GM18499 (cell line): ENCODE data around the gene CASKIN2.

Source experiments
- ATAC-seq: cut with Tn5 transposase; IDR thresholded peaks from one replicate; pipeline ENCODE4 v1.9.1; 2021; ENCODE audit warnings: moderate number of reproducible peaks; ENCODE audit not compliant: insufficient read depth, unreplicated experiment

Gene CASKIN2

GRCh38 chr17:75506888-75507287 is 8.4 kb downstream of the CASKIN2 start:
- ATAC-seq = no peak

- ATAC-seq = no peak
These were observed 9.2 kb downstream of the CASKIN2 start for GRCh38 chr17:75506134-75506533.

GRCh38 chr17:75505640-75506039 is 9.7 kb downstream of the CASKIN2 start:
- ATAC-seq = no peak

GRCh38 chr17:75505152-75505409 is 10.3 kb downstream of the CASKIN2 start:
- no peak for ATAC-seq

- ATAC-seq = no peak
These were observed 10.8 kb downstream of the CASKIN2 start for GRCh38 chr17:75504347-75505151.

GRCh38 chr17:75503976-75504346 is 11.4 kb downstream of the CASKIN2 start:
- ATAC-seq = no peak

- no peak for ATAC-seq
These were observed 11.9 kb downstream of the CASKIN2 start for GRCh38 chr17:75503337-75503950.

- ATAC-seq = no peak
These were observed 12.5 kb downstream of the CASKIN2 start for GRCh38 chr17:75502721-75503329.

GRCh38 chr17:75502072-75502720 is 13.1 kb downstream of the CASKIN2 start:
- ATAC-seq = no peak

GRCh38 chr17:75501378-75502071 is 13.8 kb downstream of the CASKIN2 start:
- no peak for ATAC-seq

- no peak for ATAC-seq
These were observed 14.7 kb downstream of the CASKIN2 start for GRCh38 chr17:75500419-75501216.

GRCh38 chr17:75499313-75500022 is 15.9 kb downstream of the CASKIN2 start:
- no peak for ATAC-seq

GRCh38 chr17:75498726-75499213 is 16.6 kb downstream of the CASKIN2 start:
- ATAC-seq = no peak

- ATAC-seq = no peak
These were observed 17.2 kb downstream of the CASKIN2 start for GRCh38 chr17:75498039-75498725.

- no peak for ATAC-seq
These were observed 19.3 kb downstream of the CASKIN2 start for GRCh38 chr17:75496005-75496404.

GRCh38 chr17:75494326-75494877 is 20.9 kb downstream of the CASKIN2 start:
- ATAC-seq = no peak

- no peak for ATAC-seq
These were observed 21.7 kb downstream of the CASKIN2 start for GRCh38 chr17:75493476-75494129.
